ENCODE data around the gene PNPLA2. TPM values are rescaled to one million over a fixed set of nuclear protein-coding genes. Genes with fewer than 3 reads are reported as not detected.

Gene PNPLA2
- total RNA-seq, 2 experiments from 2014 or later, result 202 to 220 TPM

DNA sequence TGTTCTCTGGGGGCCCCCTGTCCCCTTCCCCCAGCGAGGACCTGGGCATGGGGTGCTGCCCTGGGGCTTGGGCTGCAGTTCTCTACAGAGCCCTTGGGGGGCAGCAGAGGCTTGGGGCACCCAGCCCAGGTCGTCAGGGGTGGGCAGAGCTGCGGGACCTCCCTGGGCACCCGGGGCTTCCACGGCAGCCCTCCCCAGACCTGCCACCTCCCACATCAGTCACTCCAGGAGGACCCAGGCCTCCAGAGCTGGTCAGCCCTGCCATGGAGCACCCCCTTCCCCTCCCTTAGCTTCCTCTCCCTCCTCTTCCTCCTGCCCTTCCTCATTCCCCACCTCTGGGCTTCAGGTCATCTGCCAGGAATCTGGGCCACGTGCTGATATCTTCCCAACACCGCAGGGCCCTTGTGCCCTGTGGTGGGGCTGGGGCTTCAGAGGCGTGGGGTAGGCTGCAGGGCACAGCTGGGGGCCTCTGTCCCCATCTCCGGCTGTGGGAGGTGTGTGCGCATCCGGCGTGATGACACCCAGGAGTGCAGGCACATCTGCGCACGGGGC, 29.7 kb downstream of the PNPLA2 start:
- peak; percentile 86 for TF ChIP-seq CTCF (IDR thresholded peaks at IDR 0.05)
- POLR2A ChIA-PET, result interaction anchor here (0.8 to 0.9 kb wide), 2 partner anchors 21 to 29 kb away, joined by 3 to 4 read pairs; no protein-coding TSS in a partner anchor

GRCh38 chr11:849104-849824, 30.6 kb downstream of the PNPLA2 start:
- Mint-ChIP-seq H3K27me3 (peaks cover 4% of the 10 kb centered on the region), H3K36me3 (ENCODE audit: low read depth) (no peaks in the 10 kb centered on the region), H3K27ac (no peak overlapping the region), H3K9me3 (no peaks in the 10 kb centered on the region), H3K4me1 (ENCODE audit: low read depth) (peaks cover 4% of the 10 kb centered on the region), H3K4me3 (peak overlapping the region; percentile 83)
- peak; percentile 43 for ATAC-seq (ENCODE audit: poor library complexity)
- no peak overlapping the region for H3K27ac ChIP-seq (ENCODE audit: low read depth in 1 of 2, low read length in 2 of 2)
- no peaks in the 10 kb centered on the region for H3K36me3 ChIP-seq (ENCODE audit: insufficient read depth, low read length)
- ChIA-PET POLR2A (no interaction called here), CTCF (interaction anchor here (0.9 to 1.9 kb wide), 3 partner anchors 30 to 202 kb away, joined by 3 to 11 read pairs (median 7); partner anchors contain the start of gene PNPLA2)
- peaks cover 0 to 7% of the 10 kb centered on the region in 2 experiments for H3K9me3 ChIP-seq (ENCODE audit: control insufficient read depth in 1 of 2, insufficient read depth in 1 of 2, low read length in 2 of 2)
- peaks cover 5 to 18% of the 10 kb centered on the region in 2 experiments for H3K27me3 ChIP-seq (ENCODE audit: control insufficient read depth in 1 of 2, insufficient read depth in 2 of 2, low read length in 2 of 2)
- no peak for TF ChIP-seq CTCF (IDR thresholded peaks at IDR 0.05)
- DNase-seq, result peak in 6 of 14 experiments; percentile 20 to 61 (median 52)
- peak overlapping the region; percentile 49 for H3K4me3 ChIP-seq (ENCODE audit: low read length)
- H3K4me1 ChIP-seq (ENCODE audit: insufficient read depth, low read length), result peaks cover 22% of the 10 kb centered on the region
- intact Hi-C loops (cut with DNase I, micrococcal nuclease), result loop anchor here (2.0 to 10.0 kb wide), 6 partner anchors 76 to 726 kb away; partner anchors contain the start of genes AP2A2 (in 2 of the 2) and DUSP8 (in 1 of the 2)

More for the DNA sequence above, 29.7 kb downstream of the PNPLA2 start:
- intact Hi-C loops (cut with DNase I, micrococcal nuclease), result loop anchor here (1.0 to 10.0 kb wide), 7 partner anchors 76 to 726 kb away; partner anchors contain the start of genes AP2A2 (in 2 of the 2) and DUSP8 (in 1 of the 2)
- Mint-ChIP-seq H3K27me3 (peaks cover 4% of the 10 kb centered on the region), H3K36me3 (ENCODE audit: low read depth) (no peaks in the 10 kb centered on the region), H3K27ac (no peak overlapping the region), H3K4me1 (ENCODE audit: low read depth) (peaks cover 4% of the 10 kb centered on the region), H3K4me3 (peak overlapping the region; percentile 56), H3K9me3 (no peaks in the 10 kb centered on the region)
- Histone ChIP-seq H3K27me3 (ENCODE audit: control insufficient read depth in 1 of 2, insufficient read depth in 2 of 2, low read length in 2 of 2) (peaks cover 7 to 18% of the 10 kb centered on the region in 2 experiments), H3K4me3 (ENCODE audit: low read length) (no peak overlapping the region), H3K27ac (ENCODE audit: low read depth in 1 of 2, low read length in 2 of 2) (no peak overlapping the region), H3K36me3 (ENCODE audit: insufficient read depth, low read length) (no peaks in the 10 kb centered on the region), H3K9me3 (ENCODE audit: control insufficient read depth in 1 of 2, insufficient read depth in 1 of 2, low read length in 2 of 2) (peaks cover 0 to 7% of the 10 kb centered on the region in 2 experiments), H3K4me1 (ENCODE audit: insufficient read depth, low read length) (peaks cover 30% of the 10 kb centered on the region)
- ATAC-seq (ENCODE audit: poor library complexity) (peak; percentile 85), DNase-seq (peak; percentile 49 to 79 (median 59))
- CTCF ChIA-PET, result interaction anchor here (0.9 to 1.9 kb wide), 3 partner anchors 29 to 203 kb away, joined by 3 to 11 read pairs (median 7); partner anchors contain the start of gene PNPLA2

DNA sequence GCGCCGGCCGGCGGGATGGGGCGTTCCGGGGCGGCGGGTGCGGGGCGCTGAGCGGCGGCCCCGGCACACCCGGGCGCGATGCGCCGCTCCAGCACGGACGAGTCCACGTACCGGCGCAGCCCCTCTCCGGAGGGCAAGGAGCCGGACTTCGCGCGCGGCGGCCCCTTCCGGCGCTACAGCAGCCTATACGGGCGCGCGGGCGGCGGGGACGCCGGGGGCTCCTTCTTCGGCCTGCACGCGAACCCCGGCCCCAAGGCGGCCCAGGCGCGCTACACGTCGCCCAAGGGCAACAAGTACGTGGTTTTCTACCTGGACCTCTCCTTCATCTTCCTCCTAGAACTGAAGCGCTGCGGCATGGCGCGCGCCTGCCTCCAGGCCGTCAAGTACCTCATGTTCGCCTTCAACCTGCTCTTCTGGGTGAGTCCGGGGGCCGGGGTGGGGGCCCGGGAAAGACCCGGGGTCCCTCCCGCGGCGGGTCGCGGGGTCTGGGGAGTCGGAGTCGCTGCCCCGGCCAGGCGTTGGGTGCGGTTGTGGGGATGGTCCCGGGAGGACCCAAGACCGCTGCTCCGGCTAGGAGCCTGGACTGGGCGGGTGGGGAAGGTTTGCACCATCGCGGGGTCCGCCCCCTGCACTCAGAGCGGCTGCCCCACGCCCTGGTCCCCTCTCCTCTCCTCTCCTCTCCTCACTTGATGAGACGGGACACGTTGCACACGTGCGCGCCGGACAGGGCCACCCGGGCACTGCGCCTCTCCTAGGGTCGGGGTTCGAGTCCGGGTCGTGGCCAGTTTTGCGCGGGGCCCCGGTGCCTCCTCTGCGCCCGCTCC, 31.4 kb downstream of the PNPLA2 start:
- no peak for ATAC-seq (ENCODE audit: poor library complexity)
- Mint-ChIP-seq H3K36me3 (ENCODE audit: low read depth) (no peaks in the 10 kb centered on the region), H3K9me3 (no peaks in the 10 kb centered on the region), H3K27me3 (peaks cover 4% of the 10 kb centered on the region), H3K27ac (no peak overlapping the region), H3K4me1 (ENCODE audit: low read depth) (peaks cover 4% of the 10 kb centered on the region), H3K4me3 (peak overlapping the region; percentile 60)
- Histone ChIP-seq H3K27me3 (ENCODE audit: control insufficient read depth in 1 of 2, insufficient read depth in 2 of 2, low read length in 2 of 2) (peaks cover 4 to 18% of the 10 kb centered on the region in 2 experiments), H3K27ac (ENCODE audit: low read depth in 1 of 2, low read length in 2 of 2) (no peak overlapping the region), H3K36me3 (ENCODE audit: insufficient read depth, low read length) (no peaks in the 10 kb centered on the region), H3K4me1 (ENCODE audit: insufficient read depth, low read length) (peaks cover 16% of the 10 kb centered on the region), H3K9me3 (ENCODE audit: control insufficient read depth in 1 of 2, insufficient read depth in 1 of 2, low read length in 2 of 2) (peaks cover 0 to 7% of the 10 kb centered on the region in 2 experiments), H3K4me3 (ENCODE audit: low read length) (no peak overlapping the region)
- no peak for TF ChIP-seq CTCF (IDR thresholded peaks at IDR 0.05)
- intact Hi-C loops (cut with DNase I, micrococcal nuclease), result loop anchor here (2.0 to 10.0 kb wide), 6 partner anchors 75 to 725 kb away; partner anchors contain the start of genes AP2A2 (in 2 of the 2) and DUSP8 (in 1 of the 2)
- peak in 1 of 14 experiments; percentile 37 for DNase-seq
- ChIA-PET POLR2A (no interaction called here), CTCF (no interaction called here)
